ENCODE data around the gene SLC43A2.
"Not testable (repeated sequence)": the region's sequence is repeated elsewhere in the genome, so short reads cannot be mapped to it uniquely, and the experiment has no call there.

- TF ChIP-seq POLR2A, CTCF (IDR thresholded peaks at IDR 0.05): not testable (repeated sequence)
Measured at GRCh38 chr17:1526876-1527275, 101.8 kb downstream of the SLC43A2 start.
